Upper lobe of left lung (tissue), 6 donors: ENCODE data around the gene COL27A1. TPM values are rescaled to one million over a fixed set of nuclear protein-coding genes. Genes with fewer than 3 reads are reported as not detected.

ENCODE experiments used
- ATAC-seq, 2 donors: fragments of 200-7000 bp; cut with Tn5 transposase; one replicate each; pipeline ENCODE4 v1.9.1; 2022; ENCODE audit warnings: mild to moderate bottlenecking in 2 of 2, moderate library complexity in 2 of 2; ENCODE audit not compliant: low FRiP score in 2 of 2
- DNase-seq, 2 donors: peaks; one replicate each; pipeline ENCODE4 v3.0.0-alpha.2; 2019 to 2020
- H3K27ac ChIP-seq, 4 donors: fragments of 200-600 bp; sonication (generic); one replicate each; pipeline ENCODE4 v1.5.1; 2016 to 2019
- H3K27me3 ChIP-seq, 4 donors: fragments of 200-600 bp; sonication (generic); one replicate each; pipeline ENCODE4 v1.5.1; 2017 to 2019
- H3K36me3 ChIP-seq, 4 donors: fragments of 200-600 bp; sonication (generic); one replicate each; pipeline ENCODE4 v1.5.1; 2016 to 2019
- H3K4me1 ChIP-seq, 4 donors: fragments of 200-600 bp; sonication (generic); one replicate each; pipeline ENCODE4 v1.5.1; 2018 to 2019
- H3K4me3 ChIP-seq, 4 donors: fragments of 200-600 bp; sonication (generic); one replicate each; pipeline ENCODE4 v1.5.1; 2017 to 2019; ENCODE audit warnings: mild to moderate bottlenecking in 2 of 4, moderate library complexity in 1 of 4
- H3K9me3 ChIP-seq, 4 donors: fragments of 200-600 bp; sonication (generic); one replicate each; pipeline ENCODE4 v1.5.1; 2018 to 2019
- EP300 ChIP-seq, 4 donors: sonication (generic); formaldehyde crosslinking; IDR thresholded peaks; one replicate each; pipeline ENCODE4 v1.5.1; 2017; ENCODE audit warnings: antibody characterized with exemption in 4 of 4, control low read depth in 2 of 4
- POLR2A ChIP-seq, 4 donors: fragments of 450-650 bp; IDR thresholded peaks; one replicate each; pipeline ENCODE4 v1.5.1; 2016 to 2017; ENCODE audit warnings: antibody characterized with exemption in 4 of 4, mild to moderate bottlenecking in 2 of 4
- POLR2AphosphoS5 ChIP-seq, 2 donors: sonication (generic); formaldehyde crosslinking; IDR thresholded peaks; one replicate each; pipeline ENCODE4 v1.5.1; 2017; ENCODE audit warnings: antibody characterized with exemption in 2 of 2
- WGBS, 2 donors: methylation state at CpG; one replicate each; pipeline ENCODE4 v1.1.5; 2017 to 2018; 5-methylcytosine and 5-hydroxymethylcytosine counted together
- total RNA-seq, 6 donors: library from RNA; depleted of rRNA in 4 of 6; stranded (reverse); fragments of >200 nt in 4 of 6; gene quantifications; one replicate each; pipeline versions ENCODE4 v1.1.0 to v1.2.1, GENCODE V29; 2016 to 2021
- TF ChIP-seq, protein P1 (sequence below), 6 experiments: fragments of 450-650 bp in 4 of 6; fragments of 200-600 bp in 2 of 6; sonication (generic) in 2 of 6; IDR thresholded peaks; one replicate each; pipeline ENCODE4 v1.5.1; 2016 to 2019; ENCODE audit warnings: antibody characterized with exemption in 6 of 6
- donor health status: DM: no; HTN: no; CAD: no; lungs with moderate emphysema.
- donor health status: DM: no; HTN: yes; CAD: no; lungs with severe emphysema.

The COL27A1 gene
- total RNA-seq, 6 donors from 2014 or later, result 4.0 to 55.5 (median 9.2) TPM

- no peak overlapping the region for H3K4me3 ChIP-seq
- H3K4me1 ChIP-seq, result peaks cover 0 to 7% (median 2%) of the 10 kb centered on the region in 4 donors
- no peaks in the 10 kb centered on the region for H3K36me3 ChIP-seq
- no peaks in the 10 kb centered on the region for H3K27me3 ChIP-seq
- H3K27ac ChIP-seq, result no peak overlapping the region
- ATAC-seq, result no peak
- TF ChIP-seq EP300 (IDR thresholded peaks at IDR 0.05) (no peak), POLR2AphosphoS5 (IDR thresholded peaks at IDR 0.05) (no peak)
- TF ChIP-seq, protein P1, sequence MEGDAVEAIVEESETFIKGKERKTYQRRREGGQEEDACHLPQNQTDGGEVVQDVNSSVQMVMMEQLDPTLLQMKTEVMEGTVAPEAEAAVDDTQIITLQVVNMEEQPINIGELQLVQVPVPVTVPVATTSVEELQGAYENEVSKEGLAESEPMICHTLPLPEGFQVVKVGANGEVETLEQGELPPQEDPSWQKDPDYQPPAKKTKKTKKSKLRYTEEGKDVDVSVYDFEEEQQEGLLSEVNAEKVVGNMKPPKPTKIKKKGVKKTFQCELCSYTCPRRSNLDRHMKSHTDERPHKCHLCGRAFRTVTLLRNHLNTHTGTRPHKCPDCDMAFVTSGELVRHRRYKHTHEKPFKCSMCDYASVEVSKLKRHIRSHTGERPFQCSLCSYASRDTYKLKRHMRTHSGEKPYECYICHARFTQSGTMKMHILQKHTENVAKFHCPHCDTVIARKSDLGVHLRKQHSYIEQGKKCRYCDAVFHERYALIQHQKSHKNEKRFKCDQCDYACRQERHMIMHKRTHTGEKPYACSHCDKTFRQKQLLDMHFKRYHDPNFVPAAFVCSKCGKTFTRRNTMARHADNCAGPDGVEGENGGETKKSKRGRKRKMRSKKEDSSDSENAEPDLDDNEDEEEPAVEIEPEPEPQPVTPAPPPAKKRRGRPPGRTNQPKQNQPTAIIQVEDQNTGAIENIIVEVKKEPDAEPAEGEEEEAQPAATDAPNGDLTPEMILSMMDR (IDR thresholded peaks at IDR 0.05), result no peak
- no peaks in the 10 kb centered on the region for H3K9me3 ChIP-seq
- WGBS, 2 donors, result 63% methylated on average over 8 of the region's 8 CpGs; no CpG with 5 or more reads in 1 of the 2 donors
- no peak for DNase-seq
Measured at GRCh38 chr9:114220061-114220541, 64.8 kb downstream of the COL27A1 start.

GRCh38 chr9:114221706-114222465 is 66.5 kb downstream of the COL27A1 start:
- no peaks in the 10 kb centered on the region for H3K27me3 ChIP-seq
- H3K4me3 ChIP-seq, result no peak overlapping the region
- DNase-seq, result no peak
- no peak overlapping the region for H3K27ac ChIP-seq
- no peaks in the 10 kb centered on the region for H3K36me3 ChIP-seq
- no peaks in the 10 kb centered on the region for H3K9me3 ChIP-seq
- no peaks in the 10 kb centered on the region for H3K4me1 ChIP-seq
- no peak for ATAC-seq
- WGBS, 2 donors, result 81% methylated on average over 9 to 10 of the region's 10 CpGs
- TF ChIP-seq, protein P1 (IDR thresholded peaks at IDR 0.05), result no peak
- TF ChIP-seq POLR2A (IDR thresholded peaks at IDR 0.05) (no peak), EP300 (IDR thresholded peaks at IDR 0.05) (no peak), POLR2AphosphoS5 (IDR thresholded peaks at IDR 0.05) (no peak)

GRCh38 chr9:114223564-114224246 is 68.4 kb downstream of the COL27A1 start:
- no peaks in the 10 kb centered on the region for H3K36me3 ChIP-seq
- no peaks in the 10 kb centered on the region for H3K9me3 ChIP-seq
- DNase-seq, result no peak
- ATAC-seq, result no peak
- H3K27ac ChIP-seq, result no peak overlapping the region
- 84 to 86% methylated on average over 4 of the region's 4 CpGs for WGBS, 2 donors
- no peaks in the 10 kb centered on the region for H3K27me3 ChIP-seq
- no peak for TF ChIP-seq POLR2A (IDR thresholded peaks at IDR 0.05)
- TF ChIP-seq POLR2AphosphoS5 (IDR thresholded peaks at IDR 0.05), result no peak
- no peak for TF ChIP-seq EP300 (IDR thresholded peaks at IDR 0.05)
- TF ChIP-seq, protein P1 (IDR thresholded peaks at IDR 0.05), result no peak
- no peaks in the 10 kb centered on the region for H3K4me1 ChIP-seq
- no peak overlapping the region for H3K4me3 ChIP-seq

DNA sequence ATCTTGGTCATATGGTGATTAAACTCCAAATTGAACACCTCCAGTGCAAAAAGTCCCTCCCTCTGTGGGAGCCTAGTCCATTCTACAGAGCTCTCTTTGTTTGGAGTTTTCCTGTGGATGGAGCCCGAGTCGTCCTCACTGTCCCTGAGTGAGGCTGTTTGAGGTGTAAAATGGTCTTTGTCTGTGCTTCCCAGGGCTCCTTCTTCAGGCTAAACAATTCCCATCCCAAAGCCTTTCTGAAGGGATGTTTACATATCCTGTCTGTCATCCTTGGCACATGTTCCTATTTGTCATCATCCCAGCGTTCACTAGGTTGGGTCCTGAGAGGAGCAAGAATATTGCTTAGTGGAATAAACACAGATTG is 68.9 kb downstream of the COL27A1 start:
- no peaks in the 10 kb centered on the region for H3K4me1 ChIP-seq
- no peaks in the 10 kb centered on the region for H3K27me3 ChIP-seq
- no peak overlapping the region for H3K4me3 ChIP-seq
- H3K9me3 ChIP-seq, result no peaks in the 10 kb centered on the region
- TF ChIP-seq EP300 (IDR thresholded peaks at IDR 0.05) (no peak), POLR2AphosphoS5 (IDR thresholded peaks at IDR 0.05) (no peak), POLR2A (IDR thresholded peaks at IDR 0.05) (no peak)
- TF ChIP-seq, protein P1 (IDR thresholded peaks at IDR 0.05), result no peak
- H3K27ac ChIP-seq, result no peak overlapping the region
- no peaks in the 10 kb centered on the region for H3K36me3 ChIP-seq
- DNase-seq (no peak), ATAC-seq (no peak)
- WGBS, 2 donors, result 41 to 52% methylated on average over 3 of the region's 3 CpGs
